ENCODE data around the gene EPB41L2.

- TF ChIP-seq CTCF (IDR thresholded peaks at IDR 0.05) (no peak), POLR2A (IDR thresholded peaks at IDR 0.05) (no peak)
Measured at GRCh38 chr6:130908188-130908587, 154.9 kb downstream of the EPB41L2 start.

All from body of pancreas (tissue), 4 donors.